DOHH2 (cell line): ENCODE measurements around the gene DOP1A.

ENCODE experiments used
- EZH2phosphoT487 ChIP-seq: fragments of 200-600 bp; sonication (generic); IDR thresholded peaks from 2 replicates; pipeline ENCODE4 v1.6.1; 2017; ENCODE audit warnings: borderline replicate concordance, mild to moderate bottlenecking, antibody characterized with exemption, low read length, moderate library complexity, mixed read lengths
- TF ChIP-seq, protein P1 (sequence below): fragments of 200-600 bp; sonication (generic); IDR thresholded peaks from one replicate; pipeline ENCODE4 v1.5.1; 2014; ENCODE audit warnings: antibody characterized with exemption, mild to moderate bottlenecking, low read depth, low read length; ENCODE audit not compliant: poor library complexity, severe bottlenecking

DNA sequence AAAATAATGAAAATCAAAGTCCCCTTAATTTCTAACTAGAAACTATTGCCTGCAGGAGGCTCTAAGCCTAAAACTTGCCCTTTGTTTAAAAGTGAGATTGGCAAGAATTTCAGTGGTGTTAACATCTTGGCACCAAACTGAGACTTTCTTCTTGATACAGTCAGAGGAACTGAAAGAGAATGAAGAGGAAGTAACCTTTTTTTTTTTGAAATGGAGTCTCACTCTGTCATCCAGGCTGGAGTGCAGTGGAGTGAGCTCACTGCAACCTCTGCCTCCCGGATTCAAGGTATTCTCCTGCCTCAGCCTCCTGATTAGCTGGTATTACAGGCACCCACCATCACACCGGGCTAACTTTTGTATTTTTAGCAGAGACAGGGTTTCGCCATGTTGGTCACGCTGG lies 3.6 kb downstream of the DOP1A start:
- TF ChIP-seq, protein P1, sequence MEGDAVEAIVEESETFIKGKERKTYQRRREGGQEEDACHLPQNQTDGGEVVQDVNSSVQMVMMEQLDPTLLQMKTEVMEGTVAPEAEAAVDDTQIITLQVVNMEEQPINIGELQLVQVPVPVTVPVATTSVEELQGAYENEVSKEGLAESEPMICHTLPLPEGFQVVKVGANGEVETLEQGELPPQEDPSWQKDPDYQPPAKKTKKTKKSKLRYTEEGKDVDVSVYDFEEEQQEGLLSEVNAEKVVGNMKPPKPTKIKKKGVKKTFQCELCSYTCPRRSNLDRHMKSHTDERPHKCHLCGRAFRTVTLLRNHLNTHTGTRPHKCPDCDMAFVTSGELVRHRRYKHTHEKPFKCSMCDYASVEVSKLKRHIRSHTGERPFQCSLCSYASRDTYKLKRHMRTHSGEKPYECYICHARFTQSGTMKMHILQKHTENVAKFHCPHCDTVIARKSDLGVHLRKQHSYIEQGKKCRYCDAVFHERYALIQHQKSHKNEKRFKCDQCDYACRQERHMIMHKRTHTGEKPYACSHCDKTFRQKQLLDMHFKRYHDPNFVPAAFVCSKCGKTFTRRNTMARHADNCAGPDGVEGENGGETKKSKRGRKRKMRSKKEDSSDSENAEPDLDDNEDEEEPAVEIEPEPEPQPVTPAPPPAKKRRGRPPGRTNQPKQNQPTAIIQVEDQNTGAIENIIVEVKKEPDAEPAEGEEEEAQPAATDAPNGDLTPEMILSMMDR = no peak
- no peak for TF ChIP-seq EZH2phosphoT487
